ENCODE data around the gene FBXL16. TPM values are rescaled to one million over a fixed set of nuclear protein-coding genes. Genes with fewer than 3 reads are reported as not detected.

The FBXL16 gene
- total and polyA plus RNA-seq, 2 of the 13 experiments (the other 11 are each of a cell fraction or from before 2014, with no cell fraction given): 0.22 to 2.0 TPM

DNA sequence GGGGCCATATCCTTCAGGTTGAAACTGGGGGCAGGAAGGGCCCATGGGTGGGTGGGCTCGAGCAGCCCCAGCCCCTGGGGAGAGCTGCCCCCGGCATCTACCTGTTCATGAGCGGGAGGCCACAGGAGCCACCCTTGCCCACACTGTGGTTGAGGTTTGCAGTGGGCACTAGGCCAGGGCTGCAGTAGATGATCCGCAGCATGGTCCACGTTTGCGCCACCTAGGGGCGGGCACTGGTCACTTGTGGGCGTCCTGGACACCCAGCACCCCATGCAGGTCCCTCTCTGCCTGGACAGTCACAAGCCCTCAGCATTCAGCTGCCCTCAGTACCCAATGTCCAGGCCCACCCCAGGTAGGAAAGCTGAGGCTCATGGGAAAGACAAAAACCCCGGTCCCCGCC lies 19.6 kb downstream of the FBXL16 start:
- Histone ChIP-seq H3K4me2 (ENCODE audit: low read depth, low read length) (no peak overlapping the region), H3K4me3 (replicated peaks in 1 of 3; ENCODE audit: insufficient read depth in 1 of 3, low read depth in 2 of 3, low read length in 3 of 3) (no peak overlapping the region), H3K79me2 (ENCODE audit: insufficient read depth, low read length) (peaks cover 15% of the 10 kb centered on the region), H3K9me3 (ENCODE audit: low read length) (no peaks in the 10 kb centered on the region), H3K27me3 (ENCODE audit: control insufficient read depth in 1 of 2, insufficient read depth in 2 of 2, low read length in 2 of 2) (no peaks in the 10 kb centered on the region; a peak in 1 of 5 replicates), H2AFZ (ENCODE audit: low read length) (no peak overlapping the region), H3K9ac (ENCODE audit: insufficient read depth, low read depth, low read length) (no peak overlapping the region), H3K27ac (ENCODE audit: extremely low read length, insufficient read depth, low read length) (no peak overlapping the region), H3K36me3 (replicated peaks in 1 of 2; ENCODE audit: control insufficient read depth in 1 of 2, insufficient read depth in 2 of 2, low read length in 2 of 2) (peaks cover 11 to 20% of the 10 kb centered on the region in 2 experiments; a peak in 4 of 5 replicates), H4K20me1 (ENCODE audit: insufficient read depth, low read length) (0 out of 2 replicates have a peak, but pooled peaks cover 3% of the 10 kb centered on the region), H3K4me1 (ENCODE audit: insufficient read depth, low read length) (peaks cover 31% of the 10 kb centered on the region)
- FAIRE-seq (no peak), DNase-seq (ENCODE audit: low spot score) (peak; percentile 41), ATAC-seq (peak; percentile 63)
- ChIA-PET POLR2A (interaction anchor here (1.2 kb wide), 1 partner anchor 34 kb away, joined by 3 read pairs; the partner anchor contains the start of gene ANTKMT), CTCF (ENCODE audit: low intra/inter-chr PET ratio, low total read pairs) (interaction anchor here (1.1 to 1.5 kb wide), 2 partner anchors 18 to 75 kb away, joined by 3 to 4 read pairs; partner anchors contain the start of gene RHOT2)
- in situ Hi-C loops (cut with HindIII; ENCODE audit: extremely low pct_ligation_motif_present, low pct_unique_long_range_greater_than_20kb) (no loop called here), intact Hi-C loops (cut with micrococcal nuclease; ENCODE audit: unreplicated experiment) (no loop called here)
- 71% methylated on average over 8 of the region's 10 CpGs for WGBS (ENCODE audit: low lambda C conversion rate)
- BruUV-seq (replicated peaks): no TSS peak
- 0 out of 2 replicates have a peak, but pooled peaks have one; percentile 16 for TF ChIP-seq POLR2G (IDR thresholded peaks at IDR 0.05; ENCODE audit: low read depth, low read length)
- no peak for TF ChIP-seq ELF3 (CRISPR knock-in tag; IDR thresholded peaks at IDR 0.05)
- no peak for TF ChIP-seq BORCS8-MEF2B (CRISPR knock-in tag; IDR thresholded peaks at IDR 0.05)
- TF ChIP-seq POGZ (CRISPR knock-in tag; IDR thresholded peaks at IDR 0.05): no peak
- peak; percentile 63 for TF ChIP-seq XRCC5 (optimal IDR thresholded peaks at IDR 0.05; ENCODE audit: low read length)
- TF ChIP-seq, protein P1, sequence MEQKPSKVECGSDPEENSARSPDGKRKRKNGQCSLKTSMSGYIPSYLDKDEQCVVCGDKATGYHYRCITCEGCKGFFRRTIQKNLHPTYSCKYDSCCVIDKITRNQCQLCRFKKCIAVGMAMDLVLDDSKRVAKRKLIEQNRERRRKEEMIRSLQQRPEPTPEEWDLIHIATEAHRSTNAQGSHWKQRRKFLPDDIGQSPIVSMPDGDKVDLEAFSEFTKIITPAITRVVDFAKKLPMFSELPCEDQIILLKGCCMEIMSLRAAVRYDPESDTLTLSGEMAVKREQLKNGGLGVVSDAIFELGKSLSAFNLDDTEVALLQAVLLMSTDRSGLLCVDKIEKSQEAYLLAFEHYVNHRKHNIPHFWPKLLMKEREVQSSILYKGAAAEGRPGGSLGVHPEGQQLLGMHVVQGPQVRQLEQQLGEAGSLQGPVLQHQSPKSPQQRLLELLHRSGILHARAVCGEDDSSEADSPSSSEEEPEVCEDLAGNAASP (CRISPR knock-in tag; IDR thresholded peaks at IDR 0.05; ENCODE audit: borderline replicate concordance): no peak
- TF ChIP-seq, protein P2, sequence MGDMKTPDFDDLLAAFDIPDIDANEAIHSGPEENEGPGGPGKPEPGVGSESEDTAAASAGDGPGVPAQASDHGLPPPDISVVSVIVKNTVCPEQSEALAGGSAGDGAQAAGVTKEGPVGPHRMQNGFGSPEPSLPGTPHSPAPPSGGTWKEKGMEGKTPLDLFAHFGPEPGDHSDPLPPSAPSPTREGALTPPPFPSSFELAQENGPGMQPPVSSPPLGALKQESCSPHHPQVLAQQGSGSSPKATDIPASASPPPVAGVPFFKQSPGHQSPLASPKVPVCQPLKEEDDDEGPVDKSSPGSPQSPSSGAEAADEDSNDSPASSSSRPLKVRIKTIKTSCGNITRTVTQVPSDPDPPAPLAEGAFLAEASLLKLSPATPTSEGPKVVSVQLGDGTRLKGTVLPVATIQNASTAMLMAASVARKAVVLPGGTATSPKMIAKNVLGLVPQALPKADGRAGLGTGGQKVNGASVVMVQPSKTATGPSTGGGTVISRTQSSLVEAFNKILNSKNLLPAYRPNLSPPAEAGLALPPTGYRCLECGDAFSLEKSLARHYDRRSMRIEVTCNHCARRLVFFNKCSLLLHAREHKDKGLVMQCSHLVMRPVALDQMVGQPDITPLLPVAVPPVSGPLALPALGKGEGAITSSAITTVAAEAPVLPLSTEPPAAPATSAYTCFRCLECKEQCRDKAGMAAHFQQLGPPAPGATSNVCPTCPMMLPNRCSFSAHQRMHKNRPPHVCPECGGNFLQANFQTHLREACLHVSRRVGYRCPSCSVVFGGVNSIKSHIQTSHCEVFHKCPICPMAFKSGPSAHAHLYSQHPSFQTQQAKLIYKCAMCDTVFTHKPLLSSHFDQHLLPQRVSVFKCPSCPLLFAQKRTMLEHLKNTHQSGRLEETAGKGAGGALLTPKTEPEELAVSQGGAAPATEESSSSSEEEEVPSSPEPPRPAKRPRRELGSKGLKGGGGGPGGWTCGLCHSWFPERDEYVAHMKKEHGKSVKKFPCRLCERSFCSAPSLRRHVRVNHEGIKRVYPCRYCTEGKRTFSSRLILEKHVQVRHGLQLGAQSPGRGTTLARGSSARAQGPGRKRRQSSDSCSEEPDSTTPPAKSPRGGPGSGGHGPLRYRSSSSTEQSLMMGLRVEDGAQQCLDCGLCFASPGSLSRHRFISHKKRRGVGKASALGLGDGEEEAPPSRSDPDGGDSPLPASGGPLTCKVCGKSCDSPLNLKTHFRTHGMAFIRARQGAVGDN (CRISPR knock-in tag; IDR thresholded peaks at IDR 0.05): 0 out of 2 replicates have a peak, but pooled peaks have one; percentile 28
- TF ChIP-seq U2AF1 (optimal IDR thresholded peaks at IDR 0.05; ENCODE audit: low read depth, low read length): no peak
- TF ChIP-seq TBX2 (CRISPR knock-in tag; IDR thresholded peaks at IDR 0.05; ENCODE audit: borderline replicate concordance): no peak
- TF ChIP-seq STAG1 (CRISPR knock-in tag; IDR thresholded peaks at IDR 0.05): peak; percentile 47
- no peak for TF ChIP-seq TEAD3 (CRISPR knock-in tag; optimal IDR thresholded peaks at IDR 0.05; ENCODE audit: borderline replicate concordance)
- TF ChIP-seq NRL (CRISPR knock-in tag; IDR thresholded peaks at IDR 0.05; ENCODE audit: borderline replicate concordance): no peak
- peak; percentile 91 for TF ChIP-seq HNRNPL (IDR thresholded peaks at IDR 0.05; ENCODE audit: low read depth, low read length)
- TF ChIP-seq ZNF460 (CRISPR knock-in tag; IDR thresholded peaks at IDR 0.05; ENCODE audit: borderline replicate concordance): no peak
- TF ChIP-seq, protein P3, sequence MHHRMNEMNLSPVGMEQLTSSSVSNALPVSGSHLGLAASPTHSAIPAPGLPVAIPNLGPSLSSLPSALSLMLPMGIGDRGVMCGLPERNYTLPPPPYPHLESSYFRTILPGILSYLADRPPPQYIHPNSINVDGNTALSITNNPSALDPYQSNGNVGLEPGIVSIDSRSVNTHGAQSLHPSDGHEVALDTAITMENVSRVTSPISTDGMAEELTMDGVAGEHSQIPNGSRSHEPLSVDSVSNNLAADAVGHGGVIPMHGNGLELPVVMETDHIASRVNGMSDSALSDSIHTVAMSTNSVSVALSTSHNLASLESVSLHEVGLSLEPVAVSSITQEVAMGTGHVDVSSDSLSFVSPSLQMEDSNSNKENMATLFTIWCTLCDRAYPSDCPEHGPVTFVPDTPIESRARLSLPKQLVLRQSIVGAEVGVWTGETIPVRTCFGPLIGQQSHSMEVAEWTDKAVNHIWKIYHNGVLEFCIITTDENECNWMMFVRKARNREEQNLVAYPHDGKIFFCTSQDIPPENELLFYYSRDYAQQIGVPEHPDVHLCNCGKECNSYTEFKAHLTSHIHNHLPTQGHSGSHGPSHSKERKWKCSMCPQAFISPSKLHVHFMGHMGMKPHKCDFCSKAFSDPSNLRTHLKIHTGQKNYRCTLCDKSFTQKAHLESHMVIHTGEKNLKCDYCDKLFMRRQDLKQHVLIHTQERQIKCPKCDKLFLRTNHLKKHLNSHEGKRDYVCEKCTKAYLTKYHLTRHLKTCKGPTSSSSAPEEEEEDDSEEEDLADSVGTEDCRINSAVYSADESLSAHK (CRISPR knock-in tag; IDR thresholded peaks at IDR 0.05; ENCODE audit: borderline replicate concordance): no peak
- no peak for TF ChIP-seq TAF1 (CRISPR knock-in tag; IDR thresholded peaks at IDR 0.05)
- TF ChIP-seq ZNF773 (CRISPR knock-in tag; IDR thresholded peaks at IDR 0.05; ENCODE audit: borderline replicate concordance): no peak
- TF ChIP-seq NR1H2 (CRISPR knock-in tag; IDR thresholded peaks at IDR 0.05; ENCODE audit: borderline replicate concordance, low read depth): no peak
